GM18499 (cell line): ENCODE data around the gene TMEM131.
"Not testable (repeated sequence)": the region's sequence is repeated elsewhere in the genome, so short reads cannot be mapped to it uniquely, and the experiment has no call there.

Source experiments
- ATAC-seq: cut with Tn5 transposase; IDR thresholded peaks from one replicate; pipeline ENCODE4 v1.9.1; 2021; ENCODE audit warnings: moderate number of reproducible peaks; ENCODE audit not compliant: insufficient read depth, unreplicated experiment

TMEM131 gene

GRCh38 chr2:97829255-97829654, 166.5 kb downstream of the TMEM131 start:
- ATAC-seq = not testable (repeated sequence)

DNA sequence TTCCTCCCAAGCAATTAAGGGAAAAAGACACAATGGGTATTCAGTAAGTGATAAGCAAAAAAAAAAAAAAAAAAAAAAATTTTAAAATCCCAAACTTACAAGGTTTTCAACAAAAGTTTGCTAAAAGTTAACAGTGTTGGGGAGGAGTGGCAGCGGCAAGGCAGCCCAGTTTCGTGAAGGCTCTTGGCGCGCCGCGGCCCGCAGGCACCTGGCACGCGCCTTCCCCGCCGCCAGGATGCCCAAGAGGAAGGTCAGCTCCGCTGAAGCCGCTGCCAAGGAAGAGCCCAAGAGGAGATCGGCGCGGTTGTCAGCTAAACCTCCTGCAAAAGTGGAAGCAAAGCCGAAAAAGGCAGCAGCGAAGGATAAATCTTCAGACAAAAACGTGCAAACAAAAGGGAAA, 168.7 kb downstream of the TMEM131 start:
- not testable (repeated sequence) for ATAC-seq

DNA sequence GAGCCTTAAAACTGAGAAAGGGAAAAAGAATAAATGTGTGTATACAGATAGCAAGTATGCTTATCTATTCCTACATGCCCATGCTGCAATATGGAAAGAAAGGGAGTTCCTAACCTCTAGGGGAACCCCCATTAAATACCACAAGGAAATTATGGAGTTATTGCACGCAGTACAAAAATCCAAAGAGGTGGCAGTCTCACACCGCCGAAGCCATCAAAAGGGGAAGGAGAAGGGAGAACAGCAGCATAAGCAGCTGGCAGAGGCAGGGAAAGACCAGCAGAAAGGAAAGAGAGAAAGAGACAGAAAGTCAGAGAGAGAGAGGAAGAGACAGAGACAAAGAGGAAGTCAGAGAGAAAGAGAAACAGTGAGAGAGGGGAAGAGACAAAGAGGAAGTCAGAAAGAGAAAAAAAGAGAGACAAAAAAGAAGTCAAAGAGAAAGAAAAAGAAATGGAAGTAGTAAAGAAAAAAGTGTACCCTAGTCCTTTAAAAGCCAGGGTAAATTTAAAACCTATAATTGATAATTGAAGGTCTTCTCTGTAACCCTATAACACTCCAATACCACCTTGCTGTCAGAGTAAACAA, 169.4 kb downstream of the TMEM131 start:
- ATAC-seq = not testable (repeated sequence)

DNA sequence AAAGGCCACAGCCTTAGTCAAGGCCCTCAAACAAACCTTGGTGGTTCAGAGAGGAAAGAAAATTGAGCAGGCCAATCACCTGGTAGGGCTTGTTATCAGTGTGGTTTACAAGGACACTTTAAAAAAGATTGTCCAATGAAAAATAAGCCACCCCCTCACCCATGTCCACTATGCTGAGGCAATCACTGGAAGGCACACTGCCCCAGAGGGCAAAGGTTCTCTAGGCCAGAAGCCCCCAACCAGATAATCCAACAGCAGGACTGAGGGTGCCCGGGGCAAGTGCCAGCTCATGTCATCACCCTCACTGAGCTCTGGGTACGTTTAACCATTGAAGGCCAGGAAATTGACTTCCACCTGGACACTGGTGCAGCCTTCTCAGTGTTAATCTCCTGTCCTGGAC, 171.7 kb downstream of the TMEM131 start:
- ATAC-seq = not testable (repeated sequence)

GRCh38 chr2:97821862-97822261, 173.9 kb downstream of the TMEM131 start:
- ATAC-seq = not testable (repeated sequence)

- no peak for ATAC-seq
Observed at GRCh38 chr2:97819754-97820153, 176.0 kb downstream of the TMEM131 start.

DNA sequence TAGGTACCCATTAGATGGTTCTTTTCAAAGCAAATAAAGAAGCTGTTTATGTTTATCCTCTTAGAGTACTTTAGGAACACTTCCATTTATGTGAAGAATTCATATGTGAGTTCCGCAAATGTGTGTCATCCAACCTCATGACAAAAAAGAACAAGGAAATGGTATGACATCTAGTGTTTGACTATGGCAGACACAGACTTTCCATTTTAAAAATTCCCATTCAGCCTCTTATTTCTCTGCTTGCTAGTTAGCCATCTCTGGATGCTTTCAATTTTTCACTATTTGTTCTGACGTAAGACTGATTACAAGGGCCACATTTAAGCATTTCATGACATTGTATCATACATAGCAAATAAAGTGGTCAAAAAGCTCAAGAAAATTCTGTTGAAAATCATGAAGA, 179.3 kb downstream of the TMEM131 start:
- ATAC-seq = no peak

GRCh38 chr2:97812931-97813330, 182.8 kb downstream of the TMEM131 start:
- no peak for ATAC-seq

DNA sequence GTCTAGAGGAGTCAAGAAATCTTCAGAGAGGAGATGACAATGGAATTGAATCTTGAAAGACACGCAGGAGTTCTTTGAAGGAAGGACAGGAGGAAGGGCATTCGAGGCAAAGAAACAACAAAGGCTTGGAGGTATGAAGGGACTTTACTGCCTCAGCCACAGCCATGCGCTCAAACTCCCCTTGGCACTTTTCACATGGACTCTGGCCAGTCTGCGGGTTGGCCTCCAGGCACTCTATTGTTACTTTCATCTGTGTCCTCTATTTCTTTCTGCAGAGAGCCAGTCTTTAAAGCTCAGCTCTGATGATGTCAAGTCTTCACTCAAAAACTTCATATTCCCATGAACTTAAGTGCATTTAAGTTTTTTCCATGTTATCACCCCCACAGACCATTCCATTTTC, 186.9 kb downstream of the TMEM131 start:
- ATAC-seq = no peak

DNA sequence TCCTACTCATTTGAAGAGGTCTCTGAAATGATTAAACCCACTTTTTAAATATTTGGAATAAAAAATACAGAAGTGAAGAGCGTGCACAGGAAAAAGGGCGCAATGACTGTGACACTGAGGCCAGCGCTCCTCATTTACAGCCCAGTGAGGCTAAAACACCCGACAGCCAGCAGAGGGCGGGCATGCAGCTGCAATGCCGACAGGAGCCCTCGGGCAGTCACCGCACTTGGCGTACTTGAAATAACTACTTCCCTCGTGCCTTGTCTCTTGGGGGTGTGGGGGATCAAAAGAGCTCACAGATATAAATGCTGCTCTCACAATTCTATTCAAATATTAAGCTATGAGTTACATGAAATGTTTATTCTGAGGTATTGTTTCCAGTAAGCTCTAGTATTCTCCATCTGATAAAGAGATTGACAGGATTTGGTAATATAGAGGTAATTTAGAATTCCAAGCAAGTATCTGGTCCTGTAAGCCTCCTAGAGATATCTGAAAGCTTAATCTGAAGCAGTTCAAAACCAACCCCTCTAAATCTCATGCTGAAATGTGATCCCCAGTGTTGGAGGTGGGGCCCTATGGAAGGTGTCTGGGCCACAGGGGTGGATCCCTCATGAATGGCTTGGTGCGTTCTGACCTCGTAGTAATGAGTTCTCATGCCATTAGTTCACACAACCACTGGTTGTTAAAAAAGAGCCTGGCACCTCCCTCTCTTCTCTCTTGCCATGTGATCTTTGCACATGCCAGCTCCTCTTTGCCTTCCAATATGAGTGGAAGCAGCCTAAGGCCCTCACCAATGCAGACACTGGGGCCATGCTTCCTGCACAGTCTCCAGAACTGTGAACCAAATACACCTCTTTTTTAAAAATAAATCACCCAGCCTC, 188.8 kb downstream of the TMEM131 start:
- no peak for ATAC-seq

DNA sequence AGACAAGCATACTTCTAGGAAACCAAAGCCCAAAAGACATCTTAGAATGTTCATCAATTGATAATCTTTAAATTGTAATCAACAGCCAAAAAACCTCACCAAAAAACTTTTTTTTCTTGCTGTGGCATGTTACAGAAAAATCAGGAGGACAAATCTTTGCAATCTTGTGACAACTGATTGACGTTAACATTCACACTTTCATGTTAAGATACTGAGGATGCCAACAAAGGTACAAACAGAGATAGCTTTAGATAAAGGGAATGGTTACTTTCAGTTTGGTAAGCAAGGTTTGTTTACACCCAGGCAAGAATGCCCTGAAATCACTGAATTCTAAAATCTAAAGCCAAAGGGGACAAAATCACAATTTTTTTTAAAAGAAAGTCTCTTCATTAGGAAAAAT, 190.0 kb downstream of the TMEM131 start:
- no peak for ATAC-seq

DNA sequence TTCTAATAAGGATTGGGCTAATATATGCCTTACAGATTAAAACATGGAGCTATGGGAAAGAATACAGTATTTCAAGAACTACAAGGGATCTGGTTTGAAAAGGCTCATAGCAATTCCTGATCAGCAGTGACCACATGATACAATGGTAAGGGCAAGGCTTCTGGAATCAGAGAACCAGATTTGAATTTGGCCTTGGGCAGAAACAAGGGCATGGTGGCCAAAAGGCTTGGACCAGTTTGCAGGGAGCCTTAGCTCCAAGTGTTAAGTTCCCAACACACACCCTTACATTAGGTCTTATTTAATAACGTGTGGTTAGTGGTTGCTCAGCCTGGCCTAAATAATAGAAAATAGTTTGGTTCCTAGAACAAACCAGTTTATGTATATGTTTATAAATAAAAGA, 194.7 kb downstream of the TMEM131 start:
- ATAC-seq = no peak

DNA sequence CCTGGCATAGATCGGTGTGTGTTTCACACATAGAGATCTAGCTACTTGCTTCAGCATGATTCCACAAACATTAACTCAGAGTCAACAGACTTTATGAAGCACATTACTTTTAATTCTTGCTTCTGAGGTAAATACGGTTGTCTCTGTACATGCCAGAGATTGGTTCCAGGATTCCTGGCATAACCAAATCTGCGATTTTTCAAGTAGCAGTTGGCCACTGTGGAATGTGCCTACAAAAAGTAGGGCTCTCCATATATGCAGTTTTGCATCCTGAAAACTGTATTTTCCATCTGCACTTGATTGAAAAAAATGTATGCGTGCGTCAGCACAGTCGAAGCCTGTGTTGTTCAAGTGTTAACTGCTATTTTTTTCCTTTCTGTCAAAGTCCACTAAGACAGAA, 197.3 kb downstream of the TMEM131 start:
- no peak for ATAC-seq

GRCh38 chr2:97797355-97797754, 198.4 kb downstream of the TMEM131 start:
- no peak for ATAC-seq

- ATAC-seq = no peak
Observed at GRCh38 chr2:97796465-97797126, 199.2 kb downstream of the TMEM131 start.

GRCh38 chr2:97792416-97792815, 203.3 kb downstream of the TMEM131 start:
- no peak for ATAC-seq

GRCh38 chr2:97788986-97789644, 206.6 kb downstream of the TMEM131 start:
- no peak for ATAC-seq

DNA sequence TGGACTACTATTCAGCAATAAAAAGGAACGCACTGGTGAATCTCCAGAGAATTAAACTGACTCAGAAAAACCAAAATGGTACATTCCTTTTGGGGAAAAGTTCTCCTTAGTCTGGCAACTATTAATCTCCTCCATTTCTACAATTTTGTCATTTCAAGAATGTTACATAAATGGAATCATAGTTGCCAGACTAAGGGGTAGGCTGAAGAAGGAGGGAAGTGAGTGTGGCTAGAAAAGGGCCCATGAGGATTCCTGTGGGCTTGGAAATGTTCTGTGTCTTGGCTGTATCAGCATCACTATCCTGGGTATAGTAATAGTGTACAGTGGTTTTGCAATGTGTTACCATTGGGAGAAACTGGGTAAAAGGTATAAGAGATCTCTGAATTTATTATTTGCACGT, 209.9 kb downstream of the TMEM131 start:
- no peak for ATAC-seq

DNA sequence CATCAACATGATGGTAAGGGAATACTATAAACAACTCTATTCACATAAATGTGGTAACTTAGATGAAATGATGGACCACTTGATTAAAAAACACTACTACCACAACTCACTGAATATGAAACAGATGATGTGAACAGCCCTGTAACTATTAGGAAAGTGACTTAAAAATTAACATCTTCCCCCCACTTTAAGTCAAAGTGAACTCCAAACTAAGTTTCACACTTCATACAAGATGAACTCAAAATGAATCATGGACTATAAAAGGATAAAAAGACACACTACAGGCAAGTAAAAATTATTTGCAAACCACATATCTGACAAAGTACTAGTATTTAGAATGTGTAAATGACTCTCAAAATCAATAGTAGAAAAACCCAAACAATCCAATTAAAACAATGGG, 210.8 kb downstream of the TMEM131 start:
- ATAC-seq = no peak

GRCh38 chr2:97781981-97782380, 213.8 kb downstream of the TMEM131 start:
- ATAC-seq = no peak

DNA sequence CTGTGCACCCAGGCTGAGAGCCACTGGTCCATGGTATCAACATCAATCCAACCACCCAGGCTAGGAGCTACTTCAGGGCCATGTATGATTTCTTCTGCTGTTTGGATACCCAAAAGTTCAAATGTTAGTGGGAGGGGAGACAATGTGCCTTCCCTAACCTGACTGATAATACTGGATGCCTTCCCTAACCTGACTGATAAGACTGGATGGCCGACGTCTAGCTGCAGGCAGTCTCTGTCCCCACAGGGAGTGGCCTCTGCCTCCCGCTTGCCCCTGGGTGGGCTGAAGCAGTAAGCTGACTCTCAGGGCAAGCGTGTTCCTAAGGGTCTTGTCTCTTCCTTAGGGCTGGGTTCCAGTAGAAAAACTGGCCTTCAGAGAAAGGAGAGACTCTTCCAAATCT, 216.6 kb downstream of the TMEM131 start:
- no peak for ATAC-seq
